DOHH2 (cell line): Measurements from ENCODE around the gene ATMIN.

Experiments
- H3F3A ChIP-seq: fragments of 200-600 bp; sonication (generic), shearing (Covaris generic); 2 replicates; pipeline ENCODE4 v1.6.0; 2016; ENCODE audit warnings: antibody characterized with exemption, mild to moderate bottlenecking; ENCODE audit not compliant: control insufficient read depth, insufficient read depth
- H3K27ac ChIP-seq: fragments of 200-600 bp; sonication (generic); 2 replicates; pipeline ENCODE4 v1.5.1; 2014; ENCODE audit warnings: low read depth, mild to moderate bottlenecking, low read length, moderate library complexity
- H3K27me3 ChIP-seq: fragments of 200-600 bp; sonication (generic); 2 replicates; pipeline ENCODE4 v1.6.1; 2014; ENCODE audit warnings: mild to moderate bottlenecking, low read length, mixed read lengths; ENCODE audit not compliant: control insufficient read depth
- H3K36me3 ChIP-seq: fragments of 200-600 bp; sonication (generic); 2 replicates; pipeline ENCODE4 v1.6.1; 2014; ENCODE audit warnings: mild to moderate bottlenecking, low read length, moderate library complexity, mixed read lengths; ENCODE audit not compliant: control insufficient read depth
- H3K4me1 ChIP-seq: fragments of 200-600 bp; sonication (generic); 2 replicates; pipeline ENCODE4 v1.6.1; 2014; ENCODE audit warnings: mild to moderate bottlenecking, low read length, mixed read lengths; ENCODE audit not compliant: control insufficient read depth
- H3K4me2 ChIP-seq: fragments of 200-600 bp; sonication (generic); 2 replicates; pipeline ENCODE4 v1.6.0; 2014; ENCODE audit warnings: mild to moderate bottlenecking, low read length, moderate library complexity
- H3K4me3 ChIP-seq: fragments of 200-600 bp; sonication (generic); 2 replicates; pipeline ENCODE4 v1.5.1; 2014; ENCODE audit warnings: mild to moderate bottlenecking, low read length, mixed read lengths
- H3K79me2 ChIP-seq: fragments of 200-600 bp; sonication (generic); 2 replicates; pipeline ENCODE4 v1.6.1; 2014; ENCODE audit warnings: mild to moderate bottlenecking, low read length, mixed read lengths; ENCODE audit not compliant: control insufficient read depth
- H3K9me2 ChIP-seq: fragments of 200-600 bp; sonication (generic); replicated peaks from 2 replicates; pipeline ENCODE4 v1.6.1; 2014; ENCODE audit warnings: mild to moderate bottlenecking, low read length, mixed read lengths; ENCODE audit not compliant: control insufficient read depth
- H3K9me3 ChIP-seq: fragments of 200-600 bp; sonication (generic); 2 replicates; pipeline ENCODE4 v1.6.1; 2014; ENCODE audit warnings: antibody characterized with exemption, low read length, mixed read lengths; ENCODE audit not compliant: control insufficient read depth, insufficient read depth
- H4K20me1 ChIP-seq: fragments of 200-600 bp; sonication (generic); 2 replicates; pipeline ENCODE4 v1.6.0; 2014; ENCODE audit warnings: low read depth, mild to moderate bottlenecking, antibody characterized with exemption, low read length, moderate library complexity; ENCODE audit not compliant: control insufficient read depth, insufficient read depth
- EZH2phosphoT487 ChIP-seq: fragments of 200-600 bp; sonication (generic); IDR thresholded peaks from 2 replicates; pipeline ENCODE4 v1.6.1; 2017; ENCODE audit warnings: borderline replicate concordance, mild to moderate bottlenecking, antibody characterized with exemption, low read length, moderate library complexity, mixed read lengths
- TF ChIP-seq, protein P1 (sequence below): fragments of 200-600 bp; sonication (generic); IDR thresholded peaks from one replicate; pipeline ENCODE4 v1.5.1; 2014; ENCODE audit warnings: antibody characterized with exemption, mild to moderate bottlenecking, low read depth, low read length; ENCODE audit not compliant: poor library complexity, severe bottlenecking

The ATMIN gene, protein sequence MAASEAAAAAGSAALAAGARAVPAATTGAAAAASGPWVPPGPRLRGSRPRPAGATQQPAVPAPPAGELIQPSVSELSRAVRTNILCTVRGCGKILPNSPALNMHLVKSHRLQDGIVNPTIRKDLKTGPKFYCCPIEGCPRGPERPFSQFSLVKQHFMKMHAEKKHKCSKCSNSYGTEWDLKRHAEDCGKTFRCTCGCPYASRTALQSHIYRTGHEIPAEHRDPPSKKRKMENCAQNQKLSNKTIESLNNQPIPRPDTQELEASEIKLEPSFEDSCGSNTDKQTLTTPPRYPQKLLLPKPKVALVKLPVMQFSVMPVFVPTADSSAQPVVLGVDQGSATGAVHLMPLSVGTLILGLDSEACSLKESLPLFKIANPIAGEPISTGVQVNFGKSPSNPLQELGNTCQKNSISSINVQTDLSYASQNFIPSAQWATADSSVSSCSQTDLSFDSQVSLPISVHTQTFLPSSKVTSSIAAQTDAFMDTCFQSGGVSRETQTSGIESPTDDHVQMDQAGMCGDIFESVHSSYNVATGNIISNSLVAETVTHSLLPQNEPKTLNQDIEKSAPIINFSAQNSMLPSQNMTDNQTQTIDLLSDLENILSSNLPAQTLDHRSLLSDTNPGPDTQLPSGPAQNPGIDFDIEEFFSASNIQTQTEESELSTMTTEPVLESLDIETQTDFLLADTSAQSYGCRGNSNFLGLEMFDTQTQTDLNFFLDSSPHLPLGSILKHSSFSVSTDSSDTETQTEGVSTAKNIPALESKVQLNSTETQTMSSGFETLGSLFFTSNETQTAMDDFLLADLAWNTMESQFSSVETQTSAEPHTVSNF

DNA sequence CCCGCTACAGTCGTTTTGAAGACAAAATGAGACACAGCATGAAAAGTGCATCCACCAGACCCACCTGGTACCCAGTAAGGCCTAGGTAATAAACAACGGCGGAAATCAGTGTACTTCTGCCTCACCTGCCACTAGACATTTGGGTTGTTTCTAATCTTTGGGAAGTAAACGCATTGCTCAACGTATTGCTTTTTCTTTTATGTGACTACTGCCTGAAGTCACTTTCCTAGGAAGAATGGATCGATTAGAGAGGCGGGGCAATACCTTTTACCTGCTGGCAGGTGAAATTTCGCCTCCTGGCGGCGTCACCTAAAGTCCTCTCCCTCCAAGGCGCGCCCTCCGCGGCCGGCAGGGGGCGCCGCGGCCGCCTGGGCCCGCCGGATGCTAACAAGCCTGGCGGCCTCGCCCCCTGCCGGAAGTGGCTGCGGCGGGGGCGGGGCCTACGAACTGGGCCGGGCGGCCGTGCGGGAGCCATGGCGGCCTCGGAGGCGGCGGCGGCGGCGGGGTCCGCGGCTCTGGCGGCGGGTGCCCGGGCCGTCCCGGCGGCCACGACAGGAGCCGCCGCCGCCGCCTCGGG, at the start of gene ATMIN:
Gene ATMIN, plus strand, starts transcription at position 445 of the 577 bp plus-strand sequence. Its CDS starts 29 bp downstream, at position 474.
- peak within 1 kb of the TSS; percentile 90 for H3K4me2 ChIP-seq
- H4K20me1 ChIP-seq = 0 out of 2 replicates have a peak, but pooled peaks cover 3% of the 10 kb centered on the region
- H3K9me2 ChIP-seq = no peaks in the 10 kb centered on the region
- peak within 1 kb of the TSS; percentile 84 for H3K4me3 ChIP-seq
- peaks cover 13% of the 10 kb centered on the region for H3K4me1 ChIP-seq
- peaks cover 11% of the 10 kb centered on the region for H3K36me3 ChIP-seq
- no peaks in the 10 kb centered on the region for H3K27me3 ChIP-seq
- no peak within 1 kb of the TSS; the same call in 1 of the 2 replicates for H3K27ac ChIP-seq
- H3F3A ChIP-seq = peaks cover 12% of the 10 kb centered on the region; the same call in 1 of the 2 replicates
- no peaks in the 10 kb centered on the region for H3K9me3 ChIP-seq
- peaks cover 38% of the 10 kb centered on the region for H3K79me2 ChIP-seq
- TF ChIP-seq, protein P1, sequence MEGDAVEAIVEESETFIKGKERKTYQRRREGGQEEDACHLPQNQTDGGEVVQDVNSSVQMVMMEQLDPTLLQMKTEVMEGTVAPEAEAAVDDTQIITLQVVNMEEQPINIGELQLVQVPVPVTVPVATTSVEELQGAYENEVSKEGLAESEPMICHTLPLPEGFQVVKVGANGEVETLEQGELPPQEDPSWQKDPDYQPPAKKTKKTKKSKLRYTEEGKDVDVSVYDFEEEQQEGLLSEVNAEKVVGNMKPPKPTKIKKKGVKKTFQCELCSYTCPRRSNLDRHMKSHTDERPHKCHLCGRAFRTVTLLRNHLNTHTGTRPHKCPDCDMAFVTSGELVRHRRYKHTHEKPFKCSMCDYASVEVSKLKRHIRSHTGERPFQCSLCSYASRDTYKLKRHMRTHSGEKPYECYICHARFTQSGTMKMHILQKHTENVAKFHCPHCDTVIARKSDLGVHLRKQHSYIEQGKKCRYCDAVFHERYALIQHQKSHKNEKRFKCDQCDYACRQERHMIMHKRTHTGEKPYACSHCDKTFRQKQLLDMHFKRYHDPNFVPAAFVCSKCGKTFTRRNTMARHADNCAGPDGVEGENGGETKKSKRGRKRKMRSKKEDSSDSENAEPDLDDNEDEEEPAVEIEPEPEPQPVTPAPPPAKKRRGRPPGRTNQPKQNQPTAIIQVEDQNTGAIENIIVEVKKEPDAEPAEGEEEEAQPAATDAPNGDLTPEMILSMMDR = peak; percentile 98
- no peak for TF ChIP-seq EZH2phosphoT487

DNA sequence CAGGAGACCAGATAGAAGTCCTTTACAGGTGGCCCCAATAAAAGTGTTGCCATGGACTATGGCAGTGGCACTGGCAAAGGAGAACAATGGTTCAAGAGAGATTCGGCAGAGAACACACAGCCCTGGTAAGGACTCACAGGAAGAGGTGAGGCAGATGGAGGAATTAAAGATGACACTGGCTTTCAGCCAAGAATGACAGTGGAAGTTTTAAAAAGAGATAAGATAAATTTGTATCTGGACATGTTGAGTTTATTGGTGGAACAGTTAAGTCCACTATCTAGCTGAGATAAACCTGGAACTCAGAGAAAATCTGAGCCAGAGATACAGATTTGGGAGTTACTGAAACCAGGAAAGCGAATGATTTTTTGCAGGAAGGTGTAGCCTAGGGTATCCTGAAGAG, 49.1 kb upstream of the ATMIN start:
- TF ChIP-seq, protein P1 = no peak
- TF ChIP-seq EZH2phosphoT487 = no peak
- Histone ChIP-seq H3K27me3 (no peaks in the 10 kb centered on the region), H4K20me1 (peaks cover under 1% of the 10 kb centered on the region; the same call in 1 of the 2 replicates), H3K4me2 (no peak overlapping the region), H3K4me1 (0 out of 2 replicates have a peak, but pooled peaks cover 3% of the 10 kb centered on the region), H3K9me3 (no peaks in the 10 kb centered on the region), H3K4me3 (no peak overlapping the region), H3K79me2 (peaks cover 40% of the 10 kb centered on the region), H3F3A (no peaks in the 10 kb centered on the region), H3K27ac (no peak overlapping the region), H3K9me2 (no peaks in the 10 kb centered on the region), H3K36me3 (peaks cover 12% of the 10 kb centered on the region)

DNA sequence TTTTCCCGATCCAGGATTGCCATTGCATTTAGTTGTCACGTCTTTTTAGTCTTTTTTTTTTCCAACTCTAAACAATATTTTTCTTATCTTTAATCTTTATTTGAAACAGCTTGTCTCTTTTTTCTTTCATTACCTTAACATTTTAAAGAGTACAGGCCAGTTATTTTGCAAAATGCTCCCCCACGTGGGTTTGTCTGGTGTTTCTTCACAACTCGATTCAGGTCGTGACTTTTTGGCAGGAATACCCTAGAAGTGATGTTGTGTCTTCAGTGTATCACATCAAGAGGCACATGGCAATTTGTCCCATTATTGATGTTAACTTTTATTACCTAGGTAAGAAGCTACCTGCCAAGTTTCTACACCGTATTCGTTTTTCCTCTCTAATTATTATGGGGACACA, 46.9 kb upstream of the ATMIN start:
- Histone ChIP-seq H3K4me2 (no peak overlapping the region), H3K27me3 (no peaks in the 10 kb centered on the region), H4K20me1 (peaks cover 3% of the 10 kb centered on the region; the same call in 1 of the 2 replicates), H3K79me2 (peaks cover 52% of the 10 kb centered on the region), H3K27ac (no peak overlapping the region), H3K9me2 (no peaks in the 10 kb centered on the region), H3K4me1 (peaks cover 5% of the 10 kb centered on the region; the same call in 1 of the 2 replicates), H3F3A (no peaks in the 10 kb centered on the region), H3K9me3 (no peaks in the 10 kb centered on the region), H3K4me3 (no peak overlapping the region), H3K36me3 (peaks cover 21% of the 10 kb centered on the region)
- TF ChIP-seq, protein P1 = no peak
- TF ChIP-seq EZH2phosphoT487 = no peak
